ENCODE data around the gene OR12D1.

The OR12D1 gene

GRCh38 chr6:29461021-29461814, 46.5 kb downstream of the OR12D1 start:
- no peak for DNase-seq
- intact Hi-C loops (cut with DNase I) = no loop called here

- no peak for DNase-seq
- intact Hi-C loops (cut with DNase I) = no loop called here
Observed at GRCh38 chr6:29462022-29462421, 47.3 kb downstream of the OR12D1 start.

GRCh38 chr6:29465279-29465678, 50.6 kb downstream of the OR12D1 start:
- intact Hi-C loops (cut with DNase I) = no loop called here
- DNase-seq = no peak

DNA sequence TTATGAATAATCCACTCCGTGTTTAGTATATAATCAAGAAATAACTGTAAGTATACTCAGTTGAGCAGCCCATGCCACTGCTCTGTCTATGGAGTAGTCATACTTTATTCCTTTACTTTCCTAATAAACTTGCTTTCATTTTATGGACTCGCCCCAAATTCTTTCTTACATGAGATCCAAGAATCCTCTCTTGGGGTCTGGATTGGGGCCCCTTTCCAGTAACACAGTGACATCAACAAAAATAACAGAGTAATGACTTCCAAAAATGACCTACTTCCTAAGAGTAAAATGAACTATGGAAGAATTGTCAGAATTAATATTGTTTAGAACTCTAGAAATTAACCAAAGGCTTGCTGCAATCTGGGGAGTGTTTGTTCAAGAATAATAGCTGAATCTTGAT, 51.1 kb downstream of the OR12D1 start:
- no peak for DNase-seq
- intact Hi-C loops (cut with DNase I) = no loop called here

DNA sequence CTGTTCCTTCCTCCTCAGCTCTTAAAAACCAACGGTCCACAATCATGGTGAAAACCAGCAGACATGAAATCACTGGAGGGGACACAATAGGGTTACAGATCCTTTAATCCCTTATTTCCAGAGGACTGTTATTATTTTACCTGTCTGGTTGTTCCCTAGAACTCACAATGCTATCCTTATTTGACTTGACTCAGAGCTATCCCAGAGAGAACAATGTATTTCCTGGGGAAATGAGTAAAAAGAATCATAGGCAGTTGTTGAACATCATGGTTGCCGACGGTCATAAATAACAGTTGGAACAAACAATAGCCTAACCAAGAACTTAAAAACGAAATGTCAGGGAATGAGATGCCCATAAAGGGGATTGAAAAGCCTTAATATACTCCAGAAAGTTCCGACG, 51.5 kb downstream of the OR12D1 start:
- DNase-seq = no peak
- intact Hi-C loops (cut with DNase I) = no loop called here
